ENCODE measurements around the gene GABPB1.

The GABPB1 gene

GRCh38 chr15:50341616-50342136 lies 13.3 kb downstream of the GABPB1 start:
- no peak for DNase-seq

GRCh38 chr15:50340416-50340815 lies 14.6 kb downstream of the GABPB1 start:
- no peak for DNase-seq

DNA sequence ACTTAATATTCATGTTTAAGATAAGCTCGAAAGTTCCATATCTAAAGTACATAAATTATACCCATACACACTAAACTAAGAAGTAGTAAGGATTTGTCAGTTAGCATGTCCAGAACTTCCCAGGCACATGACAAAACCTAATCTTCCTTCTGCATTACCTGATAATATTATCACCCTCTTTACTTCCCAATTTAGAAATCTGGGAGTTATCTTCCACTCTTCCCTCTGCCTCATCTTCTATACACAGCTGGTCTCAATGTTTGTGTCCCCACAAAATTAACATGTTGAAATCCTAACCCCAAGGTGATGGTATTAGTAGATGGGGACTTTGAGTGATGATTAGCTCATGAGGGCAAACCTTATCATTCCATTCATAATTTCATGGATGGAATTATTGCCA lies 15.3 kb downstream of the GABPB1 start:
- DNase-seq: no peak

- DNase-seq: no peak
Measured at GRCh38 chr15:50335251-50335650, 19.7 kb downstream of the GABPB1 start.

- DNase-seq: no peak
Measured at GRCh38 chr15:50333229-50333628, 21.8 kb downstream of the GABPB1 start.

GRCh38 chr15:50330921-50331320 lies 24.1 kb downstream of the GABPB1 start:
- DNase-seq: no peak

- no peak for DNase-seq
Measured at GRCh38 chr15:50328116-50328515, 26.9 kb downstream of the GABPB1 start.

DNA sequence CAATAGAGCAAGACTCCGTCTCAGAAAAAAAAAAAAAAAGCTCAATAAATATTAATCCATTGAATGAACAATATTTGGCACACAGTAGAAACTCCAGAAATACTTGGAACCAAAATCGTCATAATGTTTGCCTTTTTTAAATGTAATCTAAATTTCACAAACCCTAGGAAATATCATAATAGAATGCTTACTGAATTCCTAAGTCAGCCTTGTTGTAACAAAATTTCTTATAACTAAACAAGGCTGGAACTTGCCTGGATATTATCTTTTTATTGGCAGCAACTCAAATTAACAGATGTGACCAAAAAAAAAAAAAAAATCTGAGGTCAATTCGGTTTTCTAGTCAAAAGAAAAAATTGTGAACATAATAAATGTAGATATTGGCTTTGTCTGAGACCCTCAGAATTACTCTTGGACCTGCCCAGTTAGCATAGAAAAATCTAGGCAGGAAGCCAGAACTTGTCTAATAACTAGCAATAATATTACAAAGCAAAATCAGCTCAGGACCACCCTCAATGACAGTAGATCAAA lies 33.3 kb downstream of the GABPB1 start:
- DNase-seq: no peak

DNA sequence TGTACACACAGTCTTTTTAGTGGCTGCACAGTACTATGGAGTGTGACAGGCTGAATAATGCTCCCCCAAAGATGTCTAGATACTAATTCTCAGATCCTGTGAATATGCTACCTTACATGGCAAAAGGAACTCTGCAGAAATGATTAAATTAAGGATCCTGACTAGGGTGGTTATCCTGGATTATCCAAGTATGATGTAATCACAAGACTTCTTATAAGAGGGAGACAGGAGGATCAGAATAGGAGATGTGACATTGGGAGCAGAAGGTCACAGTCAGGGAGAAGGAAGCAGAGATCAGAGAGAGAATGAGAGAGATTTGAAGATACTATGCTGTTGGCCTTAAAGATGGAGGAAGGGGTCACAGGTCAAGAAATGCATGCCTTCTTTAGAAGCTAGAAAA lies 34.5 kb downstream of the GABPB1 start:
- no peak for DNase-seq

- no peak for DNase-seq
Measured at GRCh38 chr15:50318697-50319096, 36.3 kb downstream of the GABPB1 start.

DNA sequence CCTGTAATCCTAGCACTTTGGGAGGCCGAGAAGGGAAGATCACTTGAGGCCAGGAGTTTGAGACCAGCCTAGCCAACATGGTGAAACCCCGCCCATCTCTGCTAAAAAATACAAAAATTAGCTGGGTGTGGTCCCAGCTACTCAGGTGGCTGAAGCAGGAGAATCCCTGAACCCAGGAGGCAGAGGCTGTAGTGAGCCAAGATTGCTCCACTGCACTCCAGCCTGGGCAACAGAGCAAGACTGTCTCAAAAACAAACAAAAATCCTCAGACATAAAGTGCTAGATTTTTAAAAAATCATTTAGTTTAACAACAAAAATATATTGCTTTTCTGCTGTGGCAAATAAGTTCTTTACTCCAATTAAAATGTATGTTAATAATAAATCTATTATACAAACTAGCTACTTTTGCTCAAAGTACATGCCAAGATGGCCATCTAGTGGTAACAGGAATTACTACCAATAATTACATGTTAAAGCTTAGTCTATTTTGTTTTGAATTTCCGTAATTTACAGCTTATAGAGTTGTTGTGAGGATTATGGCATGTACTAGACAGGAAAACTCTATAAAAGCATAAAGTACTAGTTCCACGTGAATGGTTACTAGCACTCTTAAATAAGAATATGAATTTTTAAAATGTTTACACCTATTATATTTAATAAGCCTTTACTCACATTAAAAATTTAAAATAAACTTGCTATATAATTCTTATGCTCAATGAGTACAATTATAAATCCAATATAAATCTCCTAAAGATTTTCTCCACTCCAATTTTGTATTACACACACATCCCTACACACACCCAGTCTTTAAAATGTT lies 39.0 kb downstream of the GABPB1 start:
- DNase-seq: no peak

DNA sequence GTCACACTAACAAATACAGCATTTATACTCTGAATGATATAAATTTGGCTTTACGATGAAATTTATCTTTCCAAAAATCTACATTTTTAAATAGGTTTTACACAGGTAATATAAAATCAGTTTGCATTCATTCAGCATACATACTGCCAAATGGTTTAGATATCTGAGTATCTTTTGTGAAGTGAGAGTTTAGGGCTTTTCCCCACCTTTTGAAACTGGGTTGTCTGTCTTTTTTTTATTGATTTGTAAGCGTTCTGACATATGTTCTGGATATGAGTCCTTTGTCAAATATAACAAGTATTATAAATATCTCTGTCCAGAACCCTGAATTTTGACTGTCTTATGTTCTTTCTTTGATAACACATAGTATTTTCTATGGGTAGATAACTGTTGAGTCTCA lies 42.4 kb downstream of the GABPB1 start:
- DNase-seq: no peak

DNA sequence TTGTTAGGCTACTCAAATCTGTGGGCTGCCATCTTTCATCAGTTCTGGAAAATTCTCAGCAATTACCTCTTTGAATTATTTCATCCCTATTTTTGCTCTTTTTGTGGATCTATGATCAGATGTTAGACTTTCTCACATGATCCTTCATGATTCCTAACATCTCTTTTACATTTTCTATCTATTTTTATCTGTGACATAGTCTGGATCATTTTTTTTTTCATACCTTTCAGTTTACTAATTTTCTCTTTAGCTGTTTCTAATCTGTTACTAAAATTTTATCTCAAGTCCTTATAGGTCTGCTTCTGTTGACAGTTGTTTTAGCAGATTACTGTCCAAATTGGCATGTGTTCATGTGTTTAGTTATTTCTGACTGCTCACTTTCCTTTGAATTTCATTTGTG lies 47.2 kb downstream of the GABPB1 start:
- no peak for DNase-seq

GRCh38 chr15:50304836-50305235 lies 50.2 kb downstream of the GABPB1 start:
- no peak for DNase-seq

DNA sequence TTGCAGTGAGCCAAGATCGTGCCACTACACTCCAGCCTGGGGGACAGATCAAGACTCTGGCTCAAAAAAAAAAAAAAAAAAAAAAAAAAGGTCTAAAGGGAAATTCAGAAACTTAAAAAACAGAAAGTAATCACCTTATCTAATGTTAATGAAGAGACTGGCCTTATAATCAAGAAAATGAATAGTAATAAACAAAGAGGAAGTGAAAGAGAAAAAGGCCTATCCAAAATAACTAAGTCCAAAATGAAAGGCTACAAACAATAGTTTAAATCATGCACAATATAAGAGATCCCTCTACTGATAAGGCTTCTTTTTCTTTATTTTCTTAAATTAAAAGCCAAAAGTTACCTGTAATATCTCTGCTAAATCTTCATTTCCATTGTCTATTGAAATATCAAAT lies 52.4 kb downstream of the GABPB1 start:
- no peak for DNase-seq

- DNase-seq: no peak
Measured at GRCh38 chr15:50298340-50298739, 56.7 kb downstream of the GABPB1 start.

DNA sequence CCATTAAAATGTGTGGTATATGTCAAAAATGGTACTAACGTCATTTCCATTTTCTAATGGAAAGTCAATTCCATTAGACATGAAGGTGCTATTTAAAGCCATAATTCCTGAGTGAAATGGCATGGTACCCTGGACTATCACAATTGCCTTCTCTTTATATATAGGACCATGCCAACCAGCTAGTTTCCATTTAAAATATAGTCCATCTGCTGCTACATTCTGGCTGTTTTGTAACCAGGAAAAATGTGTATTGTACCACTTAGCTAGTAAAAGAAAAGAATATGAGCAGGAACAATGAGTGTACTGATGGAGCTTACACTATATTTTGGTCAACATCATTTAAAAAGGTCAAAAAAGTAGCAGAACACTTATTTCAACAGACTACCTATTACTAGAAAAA lies 59.0 kb downstream of the GABPB1 start:
- DNase-seq: no peak

- no peak for DNase-seq
Measured at GRCh38 chr15:50289749-50290148, 65.2 kb downstream of the GABPB1 start.

GRCh38 chr15:50287324-50288116 lies 67.5 kb downstream of the GABPB1 start:
- no peak for DNase-seq

DNA sequence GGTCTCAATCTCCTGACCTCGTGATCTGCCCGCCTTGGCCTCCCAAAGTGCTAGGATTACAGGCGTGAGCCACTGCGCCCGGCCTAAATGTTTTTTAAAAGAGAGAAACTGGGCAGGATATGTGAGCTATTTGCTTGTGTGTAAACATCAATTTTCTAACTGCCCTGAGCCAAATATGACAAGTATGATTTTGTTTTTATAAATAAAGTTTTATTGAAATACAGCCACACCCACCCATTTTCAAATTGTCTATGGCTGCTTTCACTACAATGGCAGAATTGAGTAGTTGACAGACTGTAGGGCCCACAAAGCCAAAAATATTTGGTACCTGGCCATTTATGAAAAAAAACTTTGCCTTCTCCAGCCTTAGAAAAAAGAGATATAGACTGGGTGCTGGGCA lies 73.6 kb downstream of the GABPB1 start:
- DNase-seq: no peak

DNA sequence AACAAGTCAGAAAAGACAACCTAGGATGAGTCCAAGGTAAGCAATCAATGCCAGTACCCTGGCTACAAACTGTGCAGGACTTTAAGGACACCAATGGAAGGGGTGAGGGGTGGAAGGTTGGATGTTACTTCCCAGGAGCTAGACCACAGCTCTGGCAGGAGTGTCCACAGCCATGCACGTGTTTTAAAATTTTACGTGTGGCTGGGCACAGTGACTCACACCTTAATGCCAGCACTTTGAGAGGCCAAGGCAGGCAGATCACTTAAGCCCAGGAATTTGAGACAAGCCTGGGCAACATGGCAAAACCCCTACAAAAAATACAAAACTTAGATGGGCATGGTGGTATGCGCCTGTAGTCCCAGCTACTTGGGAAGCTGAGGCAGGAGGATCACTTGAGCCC lies 74.7 kb downstream of the GABPB1 start:
- no peak for DNase-seq

DNA sequence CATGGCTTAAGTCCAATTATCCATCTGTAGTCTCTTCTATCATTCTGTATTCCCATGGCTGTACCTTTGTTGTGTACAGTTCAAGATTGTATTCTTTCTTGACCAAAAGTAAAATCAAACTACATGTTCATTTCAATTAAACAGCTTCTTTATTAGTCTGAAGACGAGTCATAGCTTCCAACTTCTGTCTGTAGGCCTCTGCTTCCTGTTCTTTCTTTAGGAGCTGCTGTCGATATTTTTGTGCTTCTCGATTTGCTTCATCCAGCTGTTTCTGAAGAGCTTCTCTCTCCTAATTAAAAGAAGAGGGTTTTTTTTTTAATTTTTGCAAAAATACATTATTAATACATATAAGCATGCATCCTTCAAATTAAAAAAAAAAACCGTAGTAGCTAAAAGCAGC lies 76.5 kb downstream of the GABPB1 start:
- no peak for DNase-seq

GRCh38 chr15:50277370-50277769 lies 77.6 kb downstream of the GABPB1 start:
- DNase-seq: no peak

DNA sequence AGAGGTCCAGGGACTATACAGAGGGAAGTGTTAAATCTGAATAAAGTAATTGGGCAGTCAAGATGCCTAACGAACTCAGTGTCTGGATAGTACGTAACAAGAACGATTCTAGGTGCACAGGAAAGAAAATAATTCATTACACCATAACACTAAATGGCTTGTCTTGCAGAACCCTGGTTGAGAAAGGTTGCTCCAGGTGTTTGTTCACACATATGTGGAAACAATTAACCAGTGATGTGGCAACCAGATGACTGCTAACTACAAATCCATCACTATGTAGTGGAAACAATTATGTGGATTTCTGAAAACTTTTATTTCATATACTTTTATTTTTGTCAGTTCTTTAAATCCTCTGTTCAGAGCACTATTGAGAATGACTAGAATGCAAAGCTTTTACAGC lies 79.1 kb downstream of the GABPB1 start:
- DNase-seq: no peak
